Epithelial cell of esophagus (primary cell): ENCODE results near the gene CFAP100.

Experiments used
- DNase-seq: peaks from one replicate; pipeline ENCODE4 v3.0.0; 2010; ENCODE audit warnings: low read depth
- H3K4me3 ChIP-seq: 2 replicates; pipeline ENCODE4 v1.5.1; 2011; ENCODE audit warnings: mild to moderate bottlenecking, low read length, control low read depth
- CTCF ChIP-seq: IDR thresholded peaks from 2 replicates; pipeline ENCODE4 v1.5.1; 2011; ENCODE audit warnings: low read depth, mild to moderate bottlenecking, low read length, control low read depth, inconsistent platforms; ENCODE audit not compliant: insufficient read depth; ENCODE audit errors: missing control alignments

CFAP100 gene

GRCh38 chr3:126364130-126364695 is 30.5 kb upstream of the CFAP100 start:
- no peak for TF ChIP-seq CTCF
- H3K4me3 ChIP-seq, result no peak overlapping the region
- no peak for DNase-seq

DNA sequence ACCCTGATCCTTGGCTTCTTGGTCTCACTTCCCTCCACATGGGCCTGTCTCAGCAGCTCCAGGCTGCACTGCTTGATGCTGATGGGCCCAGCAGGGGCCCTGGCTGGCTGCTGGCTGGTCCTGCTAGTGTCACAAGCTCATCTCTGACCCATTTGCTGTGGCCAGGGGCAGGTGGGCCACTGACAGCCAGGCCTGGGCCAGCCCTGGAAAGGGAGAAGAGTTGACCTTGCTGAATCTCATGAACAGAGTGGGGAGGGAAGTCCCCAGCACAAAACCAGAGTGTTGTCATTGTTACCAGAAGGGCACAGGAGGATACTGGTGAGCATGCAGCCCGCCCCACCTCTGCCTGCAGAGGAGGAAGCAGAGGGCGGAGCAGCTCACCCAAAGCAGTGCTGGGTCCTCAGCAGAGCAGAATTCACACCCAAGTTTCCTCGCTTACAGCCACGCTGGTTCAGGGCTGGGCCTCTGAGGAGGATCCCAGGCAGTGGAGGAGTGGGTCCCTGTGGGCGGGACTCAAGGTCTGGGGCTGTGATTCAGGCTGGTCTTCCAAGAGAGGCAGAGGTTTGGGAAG is 29.9 kb upstream of the CFAP100 start:
- no peak for TF ChIP-seq CTCF
- DNase-seq, result no peak
- no peak overlapping the region for H3K4me3 ChIP-seq

DNA sequence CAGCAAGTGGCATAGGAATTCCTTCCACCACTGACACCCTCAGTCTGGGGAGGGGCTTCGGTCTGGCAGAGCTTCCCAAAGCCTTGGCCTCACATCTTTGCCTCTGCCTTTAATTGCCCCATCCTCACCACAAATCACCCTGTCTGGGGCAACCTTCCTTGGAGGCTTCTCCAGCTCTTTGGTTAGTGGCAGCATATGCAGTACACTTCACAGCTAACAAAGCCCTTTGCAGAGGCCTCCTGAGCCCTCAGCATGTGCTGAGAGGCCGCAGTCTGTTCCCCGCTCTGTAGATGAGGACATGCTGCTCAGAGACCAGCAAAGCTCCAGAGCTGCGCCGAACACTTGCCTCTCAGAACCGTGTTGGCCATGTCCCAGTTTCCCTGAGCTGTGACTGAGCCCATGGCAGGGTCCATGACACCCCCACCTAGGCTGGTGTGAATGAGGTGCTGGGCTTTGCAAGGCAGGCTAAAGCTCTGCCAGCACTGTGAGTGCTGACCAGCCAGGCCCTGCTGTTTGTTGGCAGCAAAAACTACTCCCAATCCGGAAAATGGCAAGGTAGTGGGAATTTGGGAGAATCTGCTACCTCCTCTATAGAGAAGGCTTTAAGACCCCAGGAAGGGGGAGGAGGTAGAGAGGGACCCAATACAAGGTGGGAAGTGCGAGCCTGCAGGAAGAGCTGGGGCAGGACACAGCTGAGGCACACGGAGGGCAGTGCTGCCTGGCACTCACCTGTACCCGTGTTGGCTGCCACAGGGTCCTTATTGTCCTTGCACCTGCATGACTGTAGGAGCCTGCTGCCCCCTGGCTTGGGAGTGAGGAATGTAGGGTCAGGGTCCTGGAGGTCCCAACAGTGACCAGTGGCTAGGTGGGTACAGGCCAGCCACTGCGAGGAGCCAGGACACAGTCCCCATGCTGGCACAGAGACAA is 29.1 kb upstream of the CFAP100 start:
- TF ChIP-seq CTCF, result no peak
- no peak overlapping the region for H3K4me3 ChIP-seq
- no peak for DNase-seq

DNA sequence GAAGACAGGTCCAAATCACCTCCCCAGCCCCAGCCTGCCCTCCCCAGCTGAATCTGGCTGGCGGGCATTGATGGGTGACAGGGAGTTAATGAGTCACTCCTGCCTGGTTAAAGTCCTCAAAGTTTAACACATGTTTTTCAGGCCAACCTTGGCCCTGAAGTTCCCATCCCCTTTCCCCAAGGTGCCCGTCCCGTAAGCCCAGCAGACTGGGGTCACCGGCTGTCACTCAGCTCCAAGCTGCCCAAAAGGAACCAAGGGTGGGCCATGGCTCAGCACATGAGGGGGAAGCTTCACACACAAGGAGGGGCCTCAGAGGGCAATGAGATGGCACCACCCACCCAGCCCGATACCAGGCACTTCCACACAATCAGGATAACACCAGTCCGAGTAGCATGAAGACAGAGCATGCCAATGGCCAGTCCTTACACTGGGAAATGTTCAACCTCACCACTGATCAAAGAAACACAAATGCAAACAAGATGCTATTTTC is 27.3 kb upstream of the CFAP100 start:
- no peak for TF ChIP-seq CTCF
- DNase-seq, result no peak
- no peak overlapping the region for H3K4me3 ChIP-seq

DNA sequence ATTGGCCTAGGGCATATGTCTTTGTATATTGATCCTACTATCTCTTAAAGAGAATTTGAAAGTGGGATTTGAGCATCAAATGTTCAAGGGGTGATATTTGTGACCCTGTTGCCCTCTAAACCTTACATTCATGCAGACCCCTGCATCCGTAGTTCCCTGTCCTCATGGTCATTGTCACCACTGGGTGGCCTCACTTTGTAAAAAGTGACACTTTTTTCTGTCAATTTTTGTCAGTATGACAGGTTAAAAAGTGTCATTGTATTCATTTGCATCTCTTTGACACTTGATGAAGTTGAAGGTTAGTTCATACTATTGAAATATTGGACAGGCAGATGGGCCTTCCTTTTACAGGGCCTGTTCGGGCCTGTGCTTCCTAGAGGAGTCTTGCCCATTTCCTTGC is 25.2 kb upstream of the CFAP100 start:
- no peak for DNase-seq
- no peak overlapping the region for H3K4me3 ChIP-seq
- no peak for TF ChIP-seq CTCF

DNA sequence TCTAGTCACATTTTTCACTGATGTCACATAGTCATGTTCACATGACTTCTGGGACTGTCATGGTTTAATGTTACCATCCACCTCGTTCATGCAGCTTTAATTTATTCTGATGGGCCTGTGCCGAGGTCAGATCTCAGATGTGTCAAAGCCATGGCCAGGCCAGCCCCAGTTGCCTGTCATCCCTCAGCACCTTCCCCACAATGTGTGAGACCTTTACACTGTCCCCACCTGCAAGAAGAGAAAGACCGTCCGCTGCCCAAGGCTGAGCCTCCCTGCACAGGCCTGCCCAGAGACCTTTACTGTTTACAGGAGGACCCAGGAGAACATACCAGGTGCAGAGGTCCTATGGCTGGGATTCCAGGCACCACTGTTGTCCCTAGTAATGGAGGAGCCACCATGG is 24.7 kb upstream of the CFAP100 start:
- no peak for DNase-seq
- TF ChIP-seq CTCF, result no peak
- H3K4me3 ChIP-seq, result no peak overlapping the region
